Measurements from ENCODE around the gene SLC10A7. TPM values are rescaled to one million over a fixed set of nuclear protein-coding genes. Genes with fewer than 3 reads are reported as not detected.

Gene SLC10A7
- total and polyA plus RNA-seq, 2 experiments from 2014 or later = 8.3 to 21.2 TPM

DNA sequence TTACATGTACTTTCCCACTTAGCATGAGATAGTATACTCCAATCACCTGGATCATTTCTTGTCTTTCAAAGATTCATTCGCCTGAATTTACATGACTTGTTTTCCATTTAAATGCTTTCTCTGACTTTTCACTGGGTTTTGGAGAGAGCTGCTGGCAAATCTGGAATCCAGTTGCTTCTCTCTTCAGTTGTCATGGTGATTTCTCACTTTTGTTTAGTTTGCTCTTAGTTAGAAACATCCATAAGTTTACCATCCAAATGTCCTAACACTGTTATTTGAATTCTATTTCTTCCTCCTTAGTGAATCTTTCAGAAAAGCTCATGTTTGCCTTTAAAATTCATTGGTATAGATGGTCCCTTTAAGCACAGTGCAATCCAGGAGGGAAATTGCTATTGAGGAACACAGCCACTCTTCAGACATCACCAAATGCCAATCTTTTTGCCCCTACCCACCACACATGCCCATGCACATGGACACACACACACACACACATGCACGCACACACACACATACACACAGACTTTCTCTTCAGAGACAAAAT, 255.7 kb downstream of the SLC10A7 start:
- Histone ChIP-seq H3K36me3 (replicated peaks; ENCODE audit: insufficient read depth, low read depth) (no peaks in the 10 kb centered on the region), H4K20me1 (ENCODE audit: insufficient read depth, poor library complexity, severe bottlenecking) (no peaks in the 10 kb centered on the region), H3K27ac (no peak overlapping the region), H3K4me3 (no peak overlapping the region), H2AFZ (no peak overlapping the region), H3K79me2 (no peaks in the 10 kb centered on the region), H3K9me2 (replicated peaks; ENCODE audit: insufficient read depth) (no peaks in the 10 kb centered on the region), H3K4me2 (no peak overlapping the region), H3K9me3 (ENCODE audit: low read depth) (no peaks in the 10 kb centered on the region), H3K4me1 (ENCODE audit: insufficient read depth) (no peaks in the 10 kb centered on the region), H3K27me3 (no peaks in the 10 kb centered on the region)
- no peak for TF ChIP-seq EZH2 (IDR thresholded peaks at IDR 0.05; ENCODE audit: borderline replicate concordance)
- no peak for TF ChIP-seq EZH2phosphoT487 (IDR thresholded peaks at IDR 0.05; ENCODE audit: low read depth, severe bottlenecking, unreplicated experiment)
- TF ChIP-seq, protein P1, sequence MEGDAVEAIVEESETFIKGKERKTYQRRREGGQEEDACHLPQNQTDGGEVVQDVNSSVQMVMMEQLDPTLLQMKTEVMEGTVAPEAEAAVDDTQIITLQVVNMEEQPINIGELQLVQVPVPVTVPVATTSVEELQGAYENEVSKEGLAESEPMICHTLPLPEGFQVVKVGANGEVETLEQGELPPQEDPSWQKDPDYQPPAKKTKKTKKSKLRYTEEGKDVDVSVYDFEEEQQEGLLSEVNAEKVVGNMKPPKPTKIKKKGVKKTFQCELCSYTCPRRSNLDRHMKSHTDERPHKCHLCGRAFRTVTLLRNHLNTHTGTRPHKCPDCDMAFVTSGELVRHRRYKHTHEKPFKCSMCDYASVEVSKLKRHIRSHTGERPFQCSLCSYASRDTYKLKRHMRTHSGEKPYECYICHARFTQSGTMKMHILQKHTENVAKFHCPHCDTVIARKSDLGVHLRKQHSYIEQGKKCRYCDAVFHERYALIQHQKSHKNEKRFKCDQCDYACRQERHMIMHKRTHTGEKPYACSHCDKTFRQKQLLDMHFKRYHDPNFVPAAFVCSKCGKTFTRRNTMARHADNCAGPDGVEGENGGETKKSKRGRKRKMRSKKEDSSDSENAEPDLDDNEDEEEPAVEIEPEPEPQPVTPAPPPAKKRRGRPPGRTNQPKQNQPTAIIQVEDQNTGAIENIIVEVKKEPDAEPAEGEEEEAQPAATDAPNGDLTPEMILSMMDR (IDR thresholded peaks at IDR 0.05; ENCODE audit: poor library complexity) = no peak
- DNase-seq (ENCODE audit: low spot score) = no peak
- 94% methylated on average over 2 of the region's 2 CpGs for WGBS (ENCODE audit: low lambda C conversion rate, missing lambda C conversion rate)

DNA sequence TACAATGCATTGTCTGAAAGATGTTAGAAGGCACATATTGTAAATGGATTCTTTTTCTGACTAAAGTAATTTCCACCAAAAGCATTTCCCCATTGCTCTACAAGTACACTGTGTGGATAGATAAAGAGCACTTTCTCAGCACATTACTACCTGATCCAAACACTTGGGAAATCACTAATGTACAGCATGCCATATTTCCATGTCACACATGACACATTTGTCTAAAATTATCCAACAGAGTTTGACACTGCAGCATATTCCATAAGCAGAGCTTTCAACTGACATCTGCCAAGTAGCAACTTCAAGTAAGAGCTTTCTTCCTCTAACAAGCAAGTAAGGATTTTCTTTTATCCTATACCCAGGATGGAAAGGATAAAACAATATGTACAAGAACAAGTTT, 257.9 kb downstream of the SLC10A7 start:
- DNase-seq (ENCODE audit: low spot score) = no peak
- H3K4me2 ChIP-seq = no peak overlapping the region
- no peak overlapping the region for H2AFZ ChIP-seq
- H3K4me3 ChIP-seq = no peak overlapping the region
- no peaks in the 10 kb centered on the region for H3K27me3 ChIP-seq
- no peaks in the 10 kb centered on the region for H3K9me3 ChIP-seq (ENCODE audit: low read depth)
- H3K79me2 ChIP-seq = no peaks in the 10 kb centered on the region
- no peaks in the 10 kb centered on the region for H3K9me2 ChIP-seq (replicated peaks; ENCODE audit: insufficient read depth)
- no peak overlapping the region for H3K27ac ChIP-seq
- H3K36me3 ChIP-seq (replicated peaks; ENCODE audit: insufficient read depth, low read depth) = no peaks in the 10 kb centered on the region
- TF ChIP-seq EZH2phosphoT487 (IDR thresholded peaks at IDR 0.05; ENCODE audit: low read depth, severe bottlenecking, unreplicated experiment) (no peak), EZH2 (IDR thresholded peaks at IDR 0.05; ENCODE audit: borderline replicate concordance) (no peak)
- TF ChIP-seq, protein P1 (IDR thresholded peaks at IDR 0.05; ENCODE audit: poor library complexity) = no peak
- H3K4me1 ChIP-seq (ENCODE audit: insufficient read depth) = no peaks in the 10 kb centered on the region
- no peaks in the 10 kb centered on the region for H4K20me1 ChIP-seq (ENCODE audit: insufficient read depth, poor library complexity, severe bottlenecking)

DNA sequence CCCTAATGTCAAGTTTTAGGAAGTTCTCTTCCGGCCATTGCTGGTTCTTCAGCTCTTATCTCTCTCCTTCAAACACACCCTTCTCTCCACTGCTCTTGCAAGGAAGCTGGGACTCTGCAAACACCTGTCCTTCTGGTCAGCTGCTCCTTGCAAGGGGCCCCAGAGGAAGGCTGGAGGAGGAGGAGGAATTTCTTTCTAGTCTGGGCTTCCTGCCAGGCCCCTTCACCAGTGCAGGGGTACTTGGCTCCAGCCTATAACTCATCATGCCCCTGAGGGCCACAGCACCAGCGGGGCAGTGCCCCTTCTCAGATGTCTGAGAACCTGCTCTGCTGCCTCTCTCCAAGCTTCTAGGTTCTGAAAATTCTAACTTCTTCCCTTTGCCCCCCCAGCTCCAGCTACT, 260.7 kb downstream of the SLC10A7 start:
- H3K4me1 ChIP-seq (ENCODE audit: insufficient read depth) = peaks cover 2% of the 10 kb centered on the region
- H3K79me2 ChIP-seq = no peaks in the 10 kb centered on the region
- no peaks in the 10 kb centered on the region for H3K27me3 ChIP-seq
- H3K36me3 ChIP-seq (replicated peaks; ENCODE audit: insufficient read depth, low read depth) = no peaks in the 10 kb centered on the region
- no peak overlapping the region for H3K4me2 ChIP-seq
- H3K9me3 ChIP-seq (ENCODE audit: low read depth) = no peaks in the 10 kb centered on the region
- DNase-seq (ENCODE audit: low spot score) = no peak
- H3K27ac ChIP-seq = no peak overlapping the region
- no peaks in the 10 kb centered on the region for H4K20me1 ChIP-seq (ENCODE audit: insufficient read depth, poor library complexity, severe bottlenecking)
- H3K4me3 ChIP-seq = no peak overlapping the region
- H2AFZ ChIP-seq = no peak overlapping the region
- TF ChIP-seq EZH2 (IDR thresholded peaks at IDR 0.05; ENCODE audit: borderline replicate concordance) (no peak), EZH2phosphoT487 (IDR thresholded peaks at IDR 0.05; ENCODE audit: low read depth, severe bottlenecking, unreplicated experiment) (no peak)
- TF ChIP-seq, protein P1 (IDR thresholded peaks at IDR 0.05; ENCODE audit: poor library complexity) = no peak
- 89% methylated on average over 2 of the region's 2 CpGs for WGBS (ENCODE audit: low lambda C conversion rate, missing lambda C conversion rate)
- H3K9me2 ChIP-seq (replicated peaks; ENCODE audit: insufficient read depth) = no peaks in the 10 kb centered on the region

DNA sequence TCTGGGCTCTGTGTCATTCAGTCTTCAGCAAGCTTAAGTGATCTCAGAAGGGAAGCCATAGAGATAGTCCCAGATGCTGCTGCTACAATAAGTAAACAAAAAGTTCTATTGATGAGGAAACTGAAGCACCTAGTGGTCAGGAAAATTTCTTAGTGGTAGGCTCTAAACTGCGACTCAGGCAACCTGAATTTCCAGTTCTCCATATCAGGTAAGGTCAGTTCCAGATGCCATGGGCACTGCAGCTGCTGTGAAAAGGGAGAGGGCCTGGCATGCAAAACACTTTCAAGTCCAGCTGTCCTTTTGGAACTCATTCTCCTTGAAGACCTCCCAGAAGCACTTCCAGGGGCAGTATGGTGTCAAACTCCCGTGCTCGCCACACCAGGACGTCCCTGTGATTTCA, 261.2 kb downstream of the SLC10A7 start:
- DNase-seq (ENCODE audit: low spot score) = no peak

More for the DNA sequence above, 261.2 kb downstream of the SLC10A7 start:
- no peaks in the 10 kb centered on the region for H3K79me2 ChIP-seq
- no peak for TF ChIP-seq EZH2phosphoT487 (IDR thresholded peaks at IDR 0.05; ENCODE audit: low read depth, severe bottlenecking, unreplicated experiment)
- TF ChIP-seq, protein P1 (IDR thresholded peaks at IDR 0.05; ENCODE audit: poor library complexity) = no peak
- no peak for TF ChIP-seq EZH2 (IDR thresholded peaks at IDR 0.05; ENCODE audit: borderline replicate concordance)
- H3K9me3 ChIP-seq (ENCODE audit: low read depth) = no peaks in the 10 kb centered on the region
- H4K20me1 ChIP-seq (ENCODE audit: insufficient read depth, poor library complexity, severe bottlenecking) = no peaks in the 10 kb centered on the region
- H3K4me1 ChIP-seq (ENCODE audit: insufficient read depth) = peaks cover 3% of the 10 kb centered on the region
- no peaks in the 10 kb centered on the region for H3K36me3 ChIP-seq (replicated peaks; ENCODE audit: insufficient read depth, low read depth)
- H3K4me3 ChIP-seq = no peak overlapping the region
- H3K9me2 ChIP-seq (replicated peaks; ENCODE audit: insufficient read depth) = no peaks in the 10 kb centered on the region
- no peak overlapping the region for H3K27ac ChIP-seq
- no peak overlapping the region for H2AFZ ChIP-seq
- WGBS (ENCODE audit: low lambda C conversion rate, missing lambda C conversion rate) = 92% methylated on average over 4 of the region's 4 CpGs
- no peak overlapping the region for H3K4me2 ChIP-seq
- no peaks in the 10 kb centered on the region for H3K27me3 ChIP-seq
